ENCODE measurements around the gene MYO15A. TPM values are rescaled to one million over a fixed set of nuclear protein-coding genes. Genes with fewer than 3 reads are reported as not detected.

MYO15A gene
- total RNA-seq, 1 experiment from 2014 or later = 0.52 TPM

DNA sequence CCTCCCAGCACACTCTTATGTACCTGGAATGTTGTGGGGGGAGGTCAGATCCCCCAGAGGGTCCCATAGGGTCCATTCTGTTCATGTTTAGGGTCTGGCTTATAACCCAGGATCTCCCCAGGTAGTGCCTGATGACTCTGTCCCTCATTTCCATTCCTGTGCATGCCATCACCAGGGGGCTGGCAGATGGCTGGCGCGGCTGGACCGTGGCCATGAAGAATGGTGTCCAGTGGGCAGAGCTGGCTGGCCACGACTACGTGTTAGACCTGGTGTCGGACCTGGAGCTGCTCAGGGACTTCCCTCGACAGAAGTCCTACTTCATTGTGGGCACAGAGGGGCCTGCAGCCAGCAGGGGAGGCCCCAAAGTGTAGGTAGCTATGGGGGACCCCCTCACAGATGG is 40.0 kb downstream of the MYO15A start:
- Histone ChIP-seq H3K4me3 (ENCODE audit: insufficient read depth, low read depth, low read length) (no peak overlapping the region), H3K27me3 (ENCODE audit: control insufficient read depth, insufficient read depth, low read length) (no peaks in the 10 kb centered on the region), H3K36me3 (replicated peaks; ENCODE audit: control insufficient read depth, insufficient read depth, low read length) (no peaks in the 10 kb centered on the region)
- DNase-seq = no peak

- no peak for DNase-seq
- Histone ChIP-seq H3K4me3 (ENCODE audit: insufficient read depth, low read depth, low read length) (no peak overlapping the region), H3K36me3 (replicated peaks; ENCODE audit: control insufficient read depth, insufficient read depth, low read length) (no peaks in the 10 kb centered on the region), H3K27me3 (ENCODE audit: control insufficient read depth, insufficient read depth, low read length) (no peaks in the 10 kb centered on the region)
Measured at GRCh38 chr17:18151290-18151689, 42.7 kb downstream of the MYO15A start.

DNA sequence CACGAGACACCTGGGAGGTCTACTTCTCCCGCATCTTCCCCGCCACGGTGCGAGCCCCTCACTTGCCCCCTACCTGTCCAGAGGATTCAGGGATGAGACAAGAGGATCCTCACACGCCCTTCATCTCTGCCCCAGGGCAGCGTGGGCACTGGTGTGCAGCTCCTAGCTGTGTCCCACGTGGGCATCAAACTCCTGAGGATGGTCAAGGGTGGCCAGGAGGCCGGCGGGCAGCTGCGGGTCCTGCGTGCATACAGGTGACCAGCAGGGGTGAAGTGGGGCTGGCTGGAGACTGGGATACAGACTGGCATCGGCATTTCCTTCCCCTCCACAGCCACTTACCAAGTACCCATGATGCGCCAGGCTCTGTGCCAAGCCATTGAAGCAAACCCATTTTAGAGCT is 46.6 kb downstream of the MYO15A start:
- no peaks in the 10 kb centered on the region for H3K36me3 ChIP-seq (replicated peaks; ENCODE audit: control insufficient read depth, insufficient read depth, low read length)
- H3K4me3 ChIP-seq (ENCODE audit: insufficient read depth, low read depth, low read length) = no peak overlapping the region
- H3K27me3 ChIP-seq (ENCODE audit: control insufficient read depth, insufficient read depth, low read length) = no peaks in the 10 kb centered on the region
- DNase-seq = no peak

DNA sequence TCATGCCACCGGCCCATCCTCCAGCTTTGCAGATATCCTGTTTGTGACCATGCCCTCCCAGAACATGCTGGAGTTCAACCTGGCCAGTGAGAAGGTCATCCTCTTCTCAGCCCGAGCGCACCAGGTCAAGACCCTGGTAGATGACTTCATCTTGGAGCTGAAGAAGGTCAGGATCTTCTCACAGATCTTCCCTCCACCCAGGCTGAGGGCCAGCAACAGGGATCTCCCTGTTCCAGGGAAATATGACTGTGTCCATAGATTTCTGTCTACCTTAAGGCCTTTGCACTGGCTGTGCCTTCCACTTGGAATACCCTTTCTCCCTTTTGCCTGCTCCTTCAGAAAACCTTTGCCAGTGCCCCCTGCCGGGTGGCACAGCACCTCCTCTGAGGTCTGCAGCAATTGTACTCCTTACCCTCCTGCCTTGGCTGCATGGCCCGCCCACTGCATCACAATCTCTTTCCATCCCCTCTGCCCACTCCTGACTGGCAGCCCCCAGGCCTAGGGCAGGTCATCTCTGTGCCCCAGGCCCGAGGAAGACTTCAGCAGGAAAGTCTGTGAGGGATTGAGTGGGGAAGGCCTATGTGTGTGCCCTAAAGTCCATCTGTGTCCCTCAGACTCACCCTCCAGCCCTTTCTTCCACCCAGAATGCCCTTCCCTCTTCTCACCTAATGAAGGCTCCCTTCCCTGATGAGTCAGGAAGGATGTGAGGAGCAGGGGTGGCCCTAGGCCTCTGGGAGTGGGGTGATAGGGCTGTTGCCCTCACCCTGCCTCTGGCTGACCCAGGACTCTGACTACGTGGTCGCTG is 47.8 kb downstream of the MYO15A start:
- Histone ChIP-seq H3K27me3 (ENCODE audit: control insufficient read depth, insufficient read depth, low read length) (no peaks in the 10 kb centered on the region; the same call in 1 of the 2 replicates), H3K36me3 (replicated peaks; ENCODE audit: control insufficient read depth, insufficient read depth, low read length) (no peaks in the 10 kb centered on the region), H3K4me3 (ENCODE audit: insufficient read depth, low read depth, low read length) (no peak overlapping the region)
- DNase-seq = no peak

DNA sequence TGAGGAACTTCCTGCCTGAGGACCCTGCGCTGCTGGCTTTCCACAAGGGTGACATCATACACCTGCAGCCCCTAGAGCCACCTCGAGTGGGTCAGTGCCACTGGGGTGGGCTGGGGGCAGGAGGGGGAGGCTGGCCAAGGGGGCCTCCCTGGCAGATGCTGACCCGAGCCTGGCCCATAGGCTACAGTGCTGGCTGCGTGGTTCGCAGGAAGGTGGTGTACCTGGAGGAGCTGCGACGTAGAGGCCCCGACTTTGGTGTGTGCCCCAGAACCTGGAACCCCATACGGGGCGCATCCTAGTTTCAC is 48.4 kb downstream of the MYO15A start:
- H3K36me3 ChIP-seq (replicated peaks; ENCODE audit: control insufficient read depth, insufficient read depth, low read length) = no peaks in the 10 kb centered on the region
- no peak for DNase-seq
- H3K27me3 ChIP-seq (ENCODE audit: control insufficient read depth, insufficient read depth, low read length) = no peaks in the 10 kb centered on the region; the same call in 1 of the 2 replicates
- H3K4me3 ChIP-seq (ENCODE audit: insufficient read depth, low read depth, low read length) = no peak overlapping the region

DNA sequence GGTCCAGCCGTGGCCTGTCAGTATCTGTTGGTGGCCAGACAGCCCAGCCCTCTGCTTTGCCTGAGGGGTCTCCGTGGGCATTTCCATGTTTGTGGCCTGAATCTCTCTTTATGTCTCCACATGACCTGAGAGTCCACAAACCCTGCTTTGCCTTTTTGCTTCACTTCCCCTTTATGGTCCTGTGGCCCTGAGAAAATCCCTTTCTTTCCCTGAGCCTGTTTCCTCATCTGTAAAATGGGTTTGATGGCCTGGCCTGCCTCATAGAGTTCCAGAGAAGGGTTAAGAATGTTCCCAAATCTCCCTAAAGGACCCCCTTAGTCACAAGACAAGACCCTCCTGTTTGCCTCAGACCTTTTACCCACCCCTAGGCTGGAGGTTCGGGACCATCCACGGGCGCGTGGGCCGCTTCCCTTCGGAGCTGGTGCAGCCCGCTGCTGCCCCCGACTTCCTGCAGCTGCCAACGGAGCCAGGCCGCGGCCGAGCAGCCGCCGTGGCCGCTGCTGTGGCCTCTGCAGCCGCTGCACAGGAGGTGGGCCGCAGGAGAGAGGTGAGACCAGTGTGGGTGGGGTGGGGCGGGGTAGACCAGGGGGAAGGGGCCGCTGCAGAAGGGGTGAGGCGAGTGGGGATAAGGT is 48.9 kb downstream of the MYO15A start:
- Histone ChIP-seq H3K36me3 (replicated peaks; ENCODE audit: control insufficient read depth, insufficient read depth, low read length) (no peaks in the 10 kb centered on the region), H3K27me3 (ENCODE audit: control insufficient read depth, insufficient read depth, low read length) (no peaks in the 10 kb centered on the region; the same call in 1 of the 2 replicates), H3K4me3 (ENCODE audit: insufficient read depth, low read depth, low read length) (no peak overlapping the region)
- DNase-seq = no peak

GRCh38 chr17:18158022-18158600 is 49.6 kb downstream of the MYO15A start:
- Histone ChIP-seq H3K4me3 (ENCODE audit: insufficient read depth, low read depth, low read length) (peak overlapping the region; percentile 62), H3K27me3 (ENCODE audit: control insufficient read depth, insufficient read depth, low read length) (no peaks in the 10 kb centered on the region; the same call in 1 of the 2 replicates), H3K36me3 (replicated peaks; ENCODE audit: control insufficient read depth, insufficient read depth, low read length) (no peaks in the 10 kb centered on the region)
- peak; percentile 98 for DNase-seq

DNA sequence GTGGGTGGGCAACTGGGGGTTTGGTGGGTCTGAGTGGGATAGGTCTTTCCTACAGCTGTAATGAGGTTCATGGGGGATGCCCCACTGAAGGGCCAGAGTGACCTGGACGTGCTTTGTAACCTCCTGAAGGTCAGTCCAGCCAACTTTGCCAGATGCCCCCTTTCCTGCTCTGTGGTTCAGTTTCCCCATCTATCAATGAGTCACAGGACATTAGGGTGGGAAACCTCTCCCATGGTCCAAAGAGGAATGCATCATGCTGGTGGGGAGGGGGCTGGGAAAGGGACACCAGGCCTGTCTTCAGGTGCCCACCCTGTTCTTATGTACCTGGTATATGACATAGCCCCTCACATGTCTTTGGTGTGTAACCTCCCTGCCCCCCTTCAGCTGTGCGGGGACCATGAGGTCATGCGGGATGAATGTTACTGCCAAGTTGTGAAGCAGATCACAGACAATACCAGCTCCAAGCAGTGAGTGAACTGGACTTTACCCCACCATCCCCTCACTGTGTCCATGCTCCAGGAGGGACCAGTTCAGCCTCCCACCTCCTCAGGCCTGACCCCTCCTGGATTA is 51.1 kb downstream of the MYO15A start:
- DNase-seq = no peak
- H3K36me3 ChIP-seq (replicated peaks; ENCODE audit: control insufficient read depth, insufficient read depth, low read length) = no peaks in the 10 kb centered on the region

DNA sequence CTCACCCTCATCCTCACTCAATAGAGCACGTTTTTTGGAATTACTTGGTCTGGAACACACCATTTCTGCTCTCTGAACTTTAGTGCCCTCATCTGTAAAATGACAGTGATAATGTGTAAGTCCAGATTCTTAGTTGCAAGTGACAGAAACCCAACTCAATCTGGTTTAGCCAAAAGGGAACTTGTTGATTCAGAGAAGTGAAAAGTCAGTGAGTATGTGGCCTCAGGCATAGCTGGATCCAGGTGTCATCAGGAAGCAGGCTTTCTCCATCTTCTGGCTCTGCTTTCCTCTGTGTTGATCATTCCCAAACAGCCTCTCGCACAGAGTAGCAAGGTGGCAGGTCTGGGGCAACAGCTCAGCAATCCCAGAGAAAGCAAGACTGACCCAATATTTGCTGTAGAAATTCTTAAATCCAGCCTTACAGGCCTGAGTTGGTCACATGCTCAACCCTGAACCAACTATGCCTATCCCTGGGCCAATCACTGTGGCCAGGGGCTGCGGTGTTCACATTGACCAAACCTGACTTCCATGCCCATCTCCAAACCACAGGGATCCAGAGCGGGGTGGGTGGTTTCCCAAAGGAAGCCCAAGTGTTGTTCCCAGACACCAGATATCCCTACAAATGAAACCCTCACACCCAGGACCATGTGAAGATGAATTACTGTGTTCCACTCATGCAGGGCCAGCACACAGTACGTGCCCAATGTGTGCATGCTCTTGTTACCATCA is 51.7 kb downstream of the MYO15A start:
- H3K36me3 ChIP-seq (replicated peaks; ENCODE audit: control insufficient read depth, insufficient read depth, low read length) = no peaks in the 10 kb centered on the region
- H3K4me3 ChIP-seq (ENCODE audit: insufficient read depth, low read depth, low read length) = no peak overlapping the region
- H3K27me3 ChIP-seq (ENCODE audit: control insufficient read depth, insufficient read depth, low read length) = no peaks in the 10 kb centered on the region; the same call in 1 of the 2 replicates
- no peak for DNase-seq

More for the DNA sequence above, 51.1 kb downstream of the MYO15A start:
- no peak overlapping the region for H3K4me3 ChIP-seq (ENCODE audit: insufficient read depth, low read depth, low read length)
- H3K27me3 ChIP-seq (ENCODE audit: control insufficient read depth, insufficient read depth, low read length) = no peaks in the 10 kb centered on the region; the same call in 1 of the 2 replicates

DNA sequence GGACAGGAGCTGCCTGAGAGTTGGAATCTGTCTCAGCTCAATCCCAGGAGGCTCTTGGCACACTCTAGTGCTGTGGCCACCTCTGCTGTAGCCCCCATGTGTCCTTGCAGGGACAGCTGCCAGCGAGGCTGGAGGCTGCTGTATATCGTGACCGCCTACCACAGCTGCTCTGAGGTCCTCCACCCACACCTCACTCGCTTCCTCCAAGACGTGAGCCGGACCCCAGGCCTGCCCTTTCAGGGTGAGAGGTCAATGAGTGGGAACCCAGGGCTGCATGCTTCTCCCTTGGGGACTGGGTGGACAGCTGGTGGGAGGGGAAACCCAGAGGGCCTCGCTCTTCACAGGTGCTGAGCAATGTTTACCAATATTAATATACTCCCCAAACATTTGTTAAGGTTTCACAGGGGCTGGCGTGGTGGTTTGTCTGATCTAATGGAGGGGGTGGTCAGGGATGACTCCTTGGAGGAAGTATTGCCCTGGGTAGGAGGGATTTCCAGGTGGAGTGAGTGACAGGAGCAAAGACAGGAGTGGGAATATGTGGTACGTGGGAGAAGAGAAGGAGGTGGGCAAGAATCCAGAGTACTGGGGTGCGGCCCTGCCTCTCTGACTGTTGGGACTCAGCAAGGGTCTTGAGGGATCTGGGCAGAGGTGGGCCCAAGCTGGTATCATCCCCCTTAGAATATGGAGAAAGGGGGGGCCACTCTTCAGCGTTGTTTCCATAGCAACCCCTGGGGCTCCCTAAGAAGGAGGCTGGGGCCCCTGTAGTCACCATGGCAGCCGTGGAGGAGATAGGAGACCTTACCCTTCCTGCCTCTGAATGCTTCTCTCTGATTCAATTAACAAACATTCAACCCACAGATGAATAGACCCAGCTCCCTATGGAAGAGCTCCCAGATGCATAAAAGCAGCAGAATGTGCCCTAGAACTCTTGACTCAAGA is 52.9 kb downstream of the MYO15A start:
- no peaks in the 10 kb centered on the region; the same call in 1 of the 2 replicates for H3K27me3 ChIP-seq (ENCODE audit: control insufficient read depth, insufficient read depth, low read length)
- no peaks in the 10 kb centered on the region for H3K36me3 ChIP-seq (replicated peaks; ENCODE audit: control insufficient read depth, insufficient read depth, low read length)
- no peak for DNase-seq

DNA sequence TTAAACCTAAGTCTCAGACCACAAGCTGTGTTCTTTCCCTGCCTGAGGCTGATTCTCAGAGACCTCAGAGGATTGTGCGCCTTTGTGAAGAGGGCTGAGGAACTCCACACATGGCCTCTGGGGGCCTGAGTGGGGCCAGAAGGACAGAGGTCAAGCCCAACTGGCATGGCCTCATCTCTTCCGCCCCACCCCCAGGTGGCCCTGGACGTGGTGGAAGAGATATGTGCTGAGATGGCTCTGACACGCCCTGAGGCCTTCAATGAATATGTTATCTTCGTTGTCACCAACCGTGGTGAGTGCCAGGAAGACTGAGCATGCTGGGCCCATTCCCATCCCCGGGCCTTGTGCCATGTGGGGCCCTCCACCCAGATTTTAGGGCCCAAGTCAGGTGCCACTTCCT is 55.0 kb downstream of the MYO15A start:
- no peak for DNase-seq
- H3K27me3 ChIP-seq (ENCODE audit: control insufficient read depth, insufficient read depth, low read length) = no peaks in the 10 kb centered on the region; the same call in 1 of the 2 replicates
- no peaks in the 10 kb centered on the region for H3K36me3 ChIP-seq (replicated peaks; ENCODE audit: control insufficient read depth, insufficient read depth, low read length)
- no peak overlapping the region for H3K4me3 ChIP-seq (ENCODE audit: insufficient read depth, low read depth, low read length)

More for the DNA sequence above, 52.9 kb downstream of the MYO15A start:
- no peak overlapping the region for H3K4me3 ChIP-seq (ENCODE audit: insufficient read depth, low read depth, low read length)

- H3K36me3 ChIP-seq (replicated peaks; ENCODE audit: control insufficient read depth, insufficient read depth, low read length) = no peaks in the 10 kb centered on the region
Measured at GRCh38 chr17:18166894-18167293, 58.3 kb downstream of the MYO15A start.

DNA sequence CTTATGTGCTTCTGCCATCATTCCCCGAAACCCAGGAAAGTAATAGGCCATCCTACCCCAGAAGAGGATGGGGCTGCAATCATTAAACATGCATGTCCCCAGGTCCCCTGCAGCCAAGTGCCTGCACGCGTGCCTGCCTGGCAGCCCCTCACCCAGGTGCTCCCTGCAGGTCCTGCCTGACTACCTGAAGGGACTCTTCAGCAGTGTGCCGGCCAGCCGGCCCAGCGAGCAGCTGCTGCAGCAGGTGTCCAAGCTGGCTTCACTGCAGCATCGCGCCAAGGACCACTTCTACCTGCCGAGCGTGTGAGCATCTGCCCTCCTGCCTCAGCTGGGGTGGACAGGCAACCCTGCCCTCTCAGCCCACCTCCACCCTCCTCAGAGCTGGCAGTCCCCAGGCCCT is 58.9 kb downstream of the MYO15A start:
- H3K4me3 ChIP-seq (ENCODE audit: insufficient read depth, low read depth, low read length) = no peak overlapping the region
- no peak for DNase-seq
- no peaks in the 10 kb centered on the region for H3K36me3 ChIP-seq (replicated peaks; ENCODE audit: control insufficient read depth, insufficient read depth, low read length)
- no peaks in the 10 kb centered on the region for H3K27me3 ChIP-seq (ENCODE audit: control insufficient read depth, insufficient read depth, low read length)

More at GRCh38 chr17:18166894-18167293, 58.3 kb downstream of the MYO15A start:
- Histone ChIP-seq H3K4me3 (ENCODE audit: insufficient read depth, low read depth, low read length) (no peak overlapping the region), H3K27me3 (ENCODE audit: control insufficient read depth, insufficient read depth, low read length) (no peaks in the 10 kb centered on the region)
- DNase-seq = no peak
